ENCODE measurements around the gene TOR1AIP1.

The TOR1AIP1 gene

DNA sequence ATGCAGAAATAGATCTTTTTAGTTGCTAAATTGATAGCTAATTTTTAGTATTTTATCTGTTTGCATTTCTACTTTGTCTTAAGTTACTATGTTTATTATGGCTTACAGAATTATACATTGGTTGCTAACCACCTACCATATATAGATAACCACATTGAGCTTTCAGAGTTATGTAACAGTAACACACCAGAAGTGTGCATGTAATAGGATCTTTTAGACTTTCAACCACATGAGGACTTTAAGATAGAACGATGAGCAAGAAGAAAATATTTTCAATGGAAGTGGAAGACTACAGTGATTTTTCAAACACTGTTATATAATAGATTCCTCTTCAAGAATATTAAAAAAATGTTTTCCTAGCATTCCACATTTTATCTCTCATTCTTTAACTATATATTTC lies 28.8 kb downstream of the TOR1AIP1 start:
- TF ChIP-seq, protein P1, sequence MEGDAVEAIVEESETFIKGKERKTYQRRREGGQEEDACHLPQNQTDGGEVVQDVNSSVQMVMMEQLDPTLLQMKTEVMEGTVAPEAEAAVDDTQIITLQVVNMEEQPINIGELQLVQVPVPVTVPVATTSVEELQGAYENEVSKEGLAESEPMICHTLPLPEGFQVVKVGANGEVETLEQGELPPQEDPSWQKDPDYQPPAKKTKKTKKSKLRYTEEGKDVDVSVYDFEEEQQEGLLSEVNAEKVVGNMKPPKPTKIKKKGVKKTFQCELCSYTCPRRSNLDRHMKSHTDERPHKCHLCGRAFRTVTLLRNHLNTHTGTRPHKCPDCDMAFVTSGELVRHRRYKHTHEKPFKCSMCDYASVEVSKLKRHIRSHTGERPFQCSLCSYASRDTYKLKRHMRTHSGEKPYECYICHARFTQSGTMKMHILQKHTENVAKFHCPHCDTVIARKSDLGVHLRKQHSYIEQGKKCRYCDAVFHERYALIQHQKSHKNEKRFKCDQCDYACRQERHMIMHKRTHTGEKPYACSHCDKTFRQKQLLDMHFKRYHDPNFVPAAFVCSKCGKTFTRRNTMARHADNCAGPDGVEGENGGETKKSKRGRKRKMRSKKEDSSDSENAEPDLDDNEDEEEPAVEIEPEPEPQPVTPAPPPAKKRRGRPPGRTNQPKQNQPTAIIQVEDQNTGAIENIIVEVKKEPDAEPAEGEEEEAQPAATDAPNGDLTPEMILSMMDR (IDR thresholded peaks at IDR 0.05; ENCODE audit: low read depth, low read length, missing control alignments): no peak
- H3K4me3 ChIP-seq (replicated peaks; ENCODE audit: low read depth, low read length): no peak overlapping the region
- DNase-seq (ENCODE audit: extremely low read depth, low read depth): no peak

DNA sequence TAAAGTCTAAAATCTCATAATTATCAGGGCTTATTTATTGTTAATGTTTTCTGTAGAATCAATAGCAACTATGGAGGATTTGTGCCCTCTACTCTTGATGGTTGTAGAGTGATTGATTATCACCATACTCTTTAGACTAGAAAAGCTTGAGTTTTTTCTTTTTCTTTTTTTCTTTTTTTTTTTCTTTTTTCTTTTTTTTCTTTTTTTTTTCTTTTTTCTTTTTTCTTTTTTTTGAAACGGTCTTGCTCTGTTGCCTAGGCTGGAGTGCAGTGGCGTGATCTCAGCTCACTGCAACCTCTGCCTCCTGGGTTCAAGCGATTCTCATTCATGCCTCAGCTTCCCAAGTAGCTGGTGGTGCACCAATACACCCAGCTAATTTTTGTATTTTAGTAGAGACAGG lies 29.7 kb downstream of the TOR1AIP1 start:
- no peak overlapping the region for H3K4me3 ChIP-seq (replicated peaks; ENCODE audit: low read depth, low read length)
- TF ChIP-seq, protein P1 (IDR thresholded peaks at IDR 0.05; ENCODE audit: low read depth, low read length, missing control alignments): no peak
- no peak for DNase-seq (ENCODE audit: extremely low read depth, low read depth)

DNA sequence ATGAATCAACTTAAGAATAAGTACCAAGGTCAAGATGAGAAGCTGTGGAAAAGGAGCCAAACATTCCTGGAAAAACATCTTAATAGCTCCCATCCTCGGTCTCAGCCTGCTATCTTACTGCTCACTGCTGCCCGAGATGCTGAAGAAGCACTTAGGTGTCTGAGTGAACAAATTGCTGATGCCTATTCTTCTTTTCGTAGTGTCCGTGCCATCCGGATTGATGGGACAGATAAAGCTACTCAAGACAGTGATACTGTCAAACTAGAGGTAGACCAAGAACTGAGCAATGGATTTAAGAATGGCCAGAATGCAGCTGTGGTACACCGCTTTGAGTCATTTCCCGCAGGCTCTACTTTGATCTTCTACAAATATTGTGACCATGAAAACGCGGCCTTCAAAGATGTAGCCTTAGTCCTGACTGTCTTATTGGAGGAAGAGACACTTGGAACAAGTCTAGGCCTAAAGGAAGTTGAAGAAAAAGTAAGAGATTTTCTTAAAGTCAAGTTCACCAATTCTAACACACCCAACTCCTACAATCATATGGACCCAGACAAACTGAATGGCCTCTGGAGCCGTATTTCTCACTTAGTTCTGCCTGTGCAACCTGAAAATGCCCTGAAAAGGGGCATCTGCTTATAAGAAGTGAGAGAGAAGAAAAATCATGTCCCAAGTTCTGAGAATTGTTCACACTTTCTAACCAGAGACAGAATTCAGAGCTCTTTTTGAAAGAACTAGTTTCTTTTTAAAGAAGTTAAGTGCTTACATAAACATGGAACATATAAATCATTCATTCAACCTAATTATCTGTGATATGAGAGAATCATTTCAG lies 35.7 kb downstream of the TOR1AIP1 start:
- no peak overlapping the region for H3K4me3 ChIP-seq (replicated peaks; ENCODE audit: low read depth, low read length)
- TF ChIP-seq, protein P1 (IDR thresholded peaks at IDR 0.05; ENCODE audit: low read depth, low read length, missing control alignments): no peak
- DNase-seq (ENCODE audit: extremely low read depth, low read depth): no peak

DNA sequence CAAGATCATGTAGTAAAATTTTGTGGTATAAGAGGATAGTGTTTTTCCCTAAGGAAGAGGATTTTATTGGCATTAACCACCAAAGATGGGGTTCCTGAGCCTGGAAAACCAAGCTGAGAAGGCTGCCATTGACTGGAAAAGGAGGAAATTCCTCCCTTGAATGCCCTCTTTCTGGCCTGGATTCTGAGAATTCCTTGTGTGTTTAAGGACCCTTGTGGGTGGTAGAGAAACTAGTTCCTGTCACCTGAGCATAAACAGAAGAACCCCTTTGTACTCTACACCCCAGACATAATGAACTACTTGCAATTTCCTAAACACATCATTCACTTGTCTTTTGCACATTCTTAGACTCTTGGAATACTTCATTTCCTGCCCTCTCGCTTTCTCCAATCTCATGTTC lies 39.4 kb downstream of the TOR1AIP1 start:
- DNase-seq (ENCODE audit: extremely low read depth, low read depth): no peak
- TF ChIP-seq, protein P1 (IDR thresholded peaks at IDR 0.05; ENCODE audit: low read depth, low read length, missing control alignments): no peak
- no peak overlapping the region for H3K4me3 ChIP-seq (replicated peaks; ENCODE audit: low read depth, low read length)

DNA sequence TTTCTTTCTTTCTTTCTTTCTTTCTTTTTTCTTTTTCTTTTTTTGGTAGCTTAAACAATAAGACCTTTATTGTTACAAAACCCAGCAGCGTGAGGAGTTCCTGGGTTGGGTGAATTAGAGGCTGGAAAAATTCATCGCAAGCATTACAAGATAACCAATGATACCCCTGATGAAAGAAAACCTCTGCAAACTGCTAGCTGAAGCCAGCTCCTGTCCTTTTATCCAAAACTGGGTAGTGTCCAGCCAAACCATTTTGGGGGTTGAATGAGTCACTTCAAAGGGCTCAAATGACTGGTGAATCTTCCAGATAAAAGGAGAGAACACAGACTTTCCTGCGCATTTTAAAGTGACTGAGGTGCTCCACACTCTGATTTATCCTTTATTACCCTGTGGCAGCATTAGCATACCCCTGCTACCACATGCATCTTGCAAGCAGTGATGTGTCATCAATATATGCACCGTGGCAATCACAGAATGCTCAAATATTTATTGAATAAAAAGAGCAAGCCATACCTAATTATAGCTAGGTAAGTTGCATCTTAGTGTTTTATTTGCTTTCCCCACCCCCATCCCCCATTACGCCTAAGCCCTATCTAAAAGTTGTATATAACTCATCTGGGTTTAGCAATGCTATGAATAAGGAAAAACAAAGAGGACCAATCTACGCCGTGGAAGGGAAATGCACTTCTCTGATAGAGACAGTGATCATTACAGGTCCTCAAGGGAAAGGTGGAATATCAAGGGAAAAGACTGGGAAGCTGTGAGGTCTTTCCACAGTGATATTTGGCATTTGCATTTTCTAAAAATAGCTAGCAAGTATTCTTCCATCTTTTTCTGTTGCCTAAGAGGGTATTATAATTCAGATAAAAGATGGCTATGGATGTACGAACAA lies 40.1 kb downstream of the TOR1AIP1 start:
- no peak overlapping the region for H3K4me3 ChIP-seq (replicated peaks; ENCODE audit: low read depth, low read length)
- TF ChIP-seq, protein P1 (IDR thresholded peaks at IDR 0.05; ENCODE audit: low read depth, low read length, missing control alignments): no peak
- no peak for DNase-seq (ENCODE audit: extremely low read depth, low read depth)

DNA sequence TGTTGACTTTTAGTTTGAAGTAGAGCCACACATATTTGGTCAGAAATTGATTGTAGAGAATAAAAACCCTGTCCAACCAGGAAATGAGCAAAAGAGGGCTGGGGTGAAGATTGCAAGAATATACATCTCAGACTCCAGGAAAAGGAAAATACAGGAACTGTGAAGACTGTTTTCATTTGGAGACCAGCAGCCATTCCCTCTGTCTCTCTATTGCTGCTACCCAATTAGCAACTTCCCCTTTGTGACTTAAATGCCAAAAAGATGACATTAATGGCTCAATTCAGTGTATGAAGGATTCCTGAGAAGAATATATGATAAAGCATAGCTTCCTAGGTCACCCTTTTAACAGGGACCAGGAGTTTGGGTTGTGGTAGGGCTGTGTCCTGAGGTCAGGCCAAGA lies 40.9 kb downstream of the TOR1AIP1 start:
- DNase-seq (ENCODE audit: extremely low read depth, low read depth): no peak
- H3K4me3 ChIP-seq (replicated peaks; ENCODE audit: low read depth, low read length): no peak overlapping the region
- TF ChIP-seq, protein P1 (IDR thresholded peaks at IDR 0.05; ENCODE audit: low read depth, low read length, missing control alignments): no peak

All from HFF-Myc (cell line).